Right forelimb (tissue), 1 donor: ENCODE measurements around the gene C3orf85.
"Not testable (repeated sequence)": the region's sequence is repeated elsewhere in the genome, so short reads cannot be mapped to it uniquely, and the experiment has no call there.

Experiments
- DNase-seq: peaks from one replicate; pipeline ENCODE4 v3.0.0-alpha.2; 2018

The C3orf85 gene

GRCh38 chr3:109136523-109136922 lies at the start of gene C3orf85:
TSS of gene C3orf85 (plus strand) at chr3:109136719. CDS start at chr3:109136848, 129 bp downstream.
- no peak for DNase-seq

- no peak for DNase-seq
Measured at GRCh38 chr3:109089265-109089664, 47.3 kb upstream of the C3orf85 start.

GRCh38 chr3:109091846-109092245 lies 44.7 kb upstream of the C3orf85 start:
- no peak for DNase-seq

- DNase-seq: no peak
Measured at GRCh38 chr3:109093561-109093960, 43.0 kb upstream of the C3orf85 start.

- DNase-seq: no peak
Measured at GRCh38 chr3:109095166-109095565, 41.4 kb upstream of the C3orf85 start.

GRCh38 chr3:109098079-109098644 lies 38.4 kb upstream of the C3orf85 start:
- no peak for DNase-seq

GRCh38 chr3:109109574-109109973 lies 26.9 kb upstream of the C3orf85 start:
- DNase-seq: no peak

- DNase-seq: no peak
Measured at GRCh38 chr3:109112946-109113760, 23.4 kb upstream of the C3orf85 start.

GRCh38 chr3:109114746-109115145 lies 21.8 kb upstream of the C3orf85 start:
- DNase-seq: no peak

GRCh38 chr3:109115451-109115850 lies 21.1 kb upstream of the C3orf85 start:
- DNase-seq: no peak

GRCh38 chr3:109116031-109116430 lies 20.5 kb upstream of the C3orf85 start:
- no peak for DNase-seq

GRCh38 chr3:109117939-109118338 lies 18.6 kb upstream of the C3orf85 start, which contains the start of gene MORC1:
TSS of gene MORC1 (minus strand) at chr3:109118134. CDS start at chr3:109118059, 75 bp downstream.
- no peak for DNase-seq

GRCh38 chr3:109118584-109118983 lies 17.9 kb upstream of the C3orf85 start:
- no peak for DNase-seq

GRCh38 chr3:109122690-109123089 lies 13.8 kb upstream of the C3orf85 start:
- no peak for DNase-seq

GRCh38 chr3:109125902-109126301 lies 10.6 kb upstream of the C3orf85 start:
- no peak for DNase-seq

GRCh38 chr3:109127553-109127952 lies 9.0 kb upstream of the C3orf85 start:
- no peak for DNase-seq

GRCh38 chr3:109131276-109131675 lies 5.2 kb upstream of the C3orf85 start:
- no peak for DNase-seq

- DNase-seq: no peak
Measured at GRCh38 chr3:109132801-109133473, 3.6 kb upstream of the C3orf85 start.

GRCh38 chr3:109133474-109133816 lies 3.1 kb upstream of the C3orf85 start:
- not testable (repeated sequence) for DNase-seq

GRCh38 chr3:109137761-109138160 lies 1.2 kb downstream of the C3orf85 start:
- DNase-seq: no peak

GRCh38 chr3:109140318-109140717 lies 3.8 kb downstream of the C3orf85 start:
- DNase-seq: no peak

- no peak for DNase-seq
Measured at GRCh38 chr3:109143646-109144045, 7.1 kb downstream of the C3orf85 start.

GRCh38 chr3:109149078-109149477 lies 12.6 kb downstream of the C3orf85 start:
- DNase-seq: no peak

- DNase-seq: no peak
Measured at GRCh38 chr3:109152320-109152719, 15.8 kb downstream of the C3orf85 start.
